Ureter (tissue), 1 donor: ENCODE measurements around the gene INMT. TPM values are rescaled to one million over a fixed set of nuclear protein-coding genes. Genes with fewer than 3 reads are reported as not detected.
"Not testable (repeated sequence)": the region's sequence is repeated elsewhere in the genome, so short reads cannot be mapped to it uniquely, and the experiment has no call there.

Experiments
- DNase-seq: peaks from one replicate; pipeline ENCODE4 v3.0.0-alpha.2; 2020; ENCODE audit warnings: low spot score
- total RNA-seq: library from RNA; stranded (reverse); gene quantifications from one replicate; pipeline ENCODE4 v1.2.4, GENCODE V29; 2023
- donor health status: DM: yes; HTN: yes; CAD: no.

The INMT gene
- total RNA-seq = 31.4 TPM

DNA sequence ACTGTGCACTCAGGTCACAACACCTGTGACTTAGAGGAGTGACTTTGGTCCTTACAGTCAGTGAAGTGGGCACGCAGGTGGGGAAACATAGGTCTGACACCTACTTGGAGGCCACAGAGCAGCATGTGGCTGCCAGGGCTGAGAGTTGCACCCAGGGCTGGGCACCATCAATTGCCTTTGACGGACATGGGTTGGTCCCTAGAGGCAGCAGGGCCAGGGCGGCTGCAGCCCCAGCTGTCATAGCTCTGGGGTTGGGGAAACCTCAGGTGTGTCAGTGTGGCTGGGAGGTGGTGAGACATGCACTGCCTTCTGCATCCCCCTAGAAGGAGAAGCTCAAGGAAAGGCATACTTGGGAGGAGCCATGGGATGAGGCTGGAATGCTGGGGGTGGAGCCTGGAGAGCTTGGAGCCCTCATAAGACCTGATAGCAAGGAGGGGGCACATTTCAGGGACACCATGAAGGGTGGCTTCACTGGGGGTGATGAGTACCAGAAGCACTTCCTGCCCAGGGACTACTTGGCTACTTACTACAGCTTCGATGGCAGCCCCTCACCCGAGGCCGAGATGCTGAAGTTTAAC lies at the start of gene INMT:
TSS of gene INMT (plus strand) at position 440 of the 578 bp plus-strand sequence. CDS start at position 456, 16 bp downstream.
- DNase-seq = no peak

- no peak for DNase-seq
Measured at GRCh38 chr7:30702200-30702599, 49.7 kb upstream of the INMT start.

DNA sequence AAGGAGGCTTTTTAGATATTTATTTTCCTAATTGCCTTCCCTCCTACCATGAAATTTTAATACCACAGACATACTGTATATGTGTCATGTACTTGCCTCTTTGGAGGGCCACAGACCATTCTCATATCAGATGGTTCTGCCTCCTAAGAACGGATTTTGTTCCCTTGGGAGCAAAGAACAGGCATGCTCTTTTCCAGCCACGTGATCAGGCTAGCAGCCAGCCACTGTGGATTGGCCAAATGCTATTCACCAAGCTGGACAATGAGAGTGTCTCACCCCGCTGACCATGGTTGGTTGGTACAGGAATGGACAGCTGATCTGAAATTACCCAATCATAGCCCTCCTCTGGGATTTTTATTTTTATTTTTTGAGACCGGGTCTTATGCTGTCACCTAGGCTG lies 48.2 kb upstream of the INMT start:
- DNase-seq = no peak

GRCh38 chr7:30705008-30705407 lies 46.9 kb upstream of the INMT start:
- no peak for DNase-seq

DNA sequence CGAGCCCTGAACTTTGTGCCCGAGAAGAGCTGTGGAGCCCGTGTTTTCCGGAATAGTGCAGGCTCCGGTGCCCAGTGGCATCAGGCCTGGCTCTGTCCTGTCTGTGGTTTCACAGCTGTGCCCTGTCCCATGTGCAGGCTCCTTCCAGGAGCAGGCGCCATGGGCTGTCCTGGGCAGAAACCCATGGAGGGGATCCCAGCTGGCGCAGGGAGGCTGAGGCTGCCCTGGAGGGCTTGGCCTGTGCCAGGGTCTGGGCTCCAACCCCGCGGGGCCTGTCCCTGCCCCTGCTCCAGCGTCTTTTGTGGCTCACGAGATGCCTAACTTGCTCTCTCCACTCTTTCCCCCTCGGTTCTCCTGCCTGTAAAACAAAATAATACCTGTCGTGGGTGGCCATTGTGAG lies 46.3 kb upstream of the INMT start:
- DNase-seq = no peak

- DNase-seq = no peak
Measured at GRCh38 chr7:30706316-30706715, 45.6 kb upstream of the INMT start.

GRCh38 chr7:30706908-30707307 lies 45.0 kb upstream of the INMT start:
- DNase-seq = no peak

- no peak for DNase-seq
Measured at GRCh38 chr7:30707391-30708357, 44.3 kb upstream of the INMT start.

- DNase-seq = no peak
Measured at GRCh38 chr7:30708412-30708811, 43.5 kb upstream of the INMT start.

DNA sequence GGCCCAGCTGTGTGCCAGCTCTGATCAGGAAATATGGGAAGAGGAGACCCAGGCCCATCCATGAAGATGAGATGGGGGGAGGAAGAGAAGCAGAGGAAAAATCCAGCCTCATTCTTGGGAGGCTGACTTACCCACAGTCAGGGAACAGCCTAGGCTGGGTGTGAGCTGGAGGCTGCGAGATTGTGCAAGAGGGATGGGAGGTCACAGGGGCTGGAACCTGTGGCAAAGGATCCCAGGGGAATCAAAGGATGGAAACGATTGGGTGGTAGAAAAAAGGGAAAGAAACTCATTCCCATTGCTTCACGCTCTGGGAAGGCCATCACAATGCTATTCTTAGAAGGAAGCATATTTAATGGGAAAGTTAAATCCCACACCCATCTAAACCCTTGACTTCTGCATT lies 43.0 kb upstream of the INMT start:
- DNase-seq = no peak

DNA sequence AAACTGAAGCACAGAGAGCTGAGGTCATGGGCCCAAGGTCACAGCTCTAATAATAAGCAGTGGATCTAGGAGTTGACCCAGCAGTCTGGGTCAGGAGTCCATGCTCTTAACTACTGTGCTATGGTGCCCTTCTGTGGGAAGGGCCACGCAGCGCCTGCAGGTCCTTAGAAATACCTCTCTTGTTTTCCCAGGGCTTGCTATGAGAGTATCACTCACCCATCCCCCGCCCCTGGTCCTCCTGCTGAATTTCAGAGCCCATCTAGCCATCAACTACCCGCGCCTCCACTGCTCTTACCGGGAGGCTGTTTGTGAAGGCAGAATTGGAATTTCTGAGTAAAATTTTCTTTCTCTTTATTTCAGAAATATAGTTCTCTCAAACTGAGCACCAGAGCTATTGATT lies 42.4 kb upstream of the INMT start:
- no peak for DNase-seq

DNA sequence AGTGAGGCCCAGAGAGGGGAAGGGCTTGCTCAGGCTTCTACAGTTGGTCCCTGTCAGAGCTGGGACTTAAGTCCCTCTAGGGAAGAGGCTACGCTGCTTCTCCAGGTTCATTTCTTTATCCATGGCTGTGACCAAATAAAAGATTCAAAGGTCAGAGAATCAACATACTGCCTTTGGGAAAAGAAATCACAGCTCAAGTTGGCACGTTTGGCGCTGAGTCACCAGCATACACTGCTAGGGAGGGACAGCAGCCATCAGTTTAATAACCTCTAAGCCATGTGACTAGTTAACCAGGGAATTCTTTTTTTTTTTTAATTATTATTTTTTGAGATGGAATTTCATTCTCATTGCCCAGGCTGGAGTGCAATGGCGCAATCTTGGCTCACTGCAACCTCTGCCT lies 41.3 kb upstream of the INMT start:
- no peak for DNase-seq

DNA sequence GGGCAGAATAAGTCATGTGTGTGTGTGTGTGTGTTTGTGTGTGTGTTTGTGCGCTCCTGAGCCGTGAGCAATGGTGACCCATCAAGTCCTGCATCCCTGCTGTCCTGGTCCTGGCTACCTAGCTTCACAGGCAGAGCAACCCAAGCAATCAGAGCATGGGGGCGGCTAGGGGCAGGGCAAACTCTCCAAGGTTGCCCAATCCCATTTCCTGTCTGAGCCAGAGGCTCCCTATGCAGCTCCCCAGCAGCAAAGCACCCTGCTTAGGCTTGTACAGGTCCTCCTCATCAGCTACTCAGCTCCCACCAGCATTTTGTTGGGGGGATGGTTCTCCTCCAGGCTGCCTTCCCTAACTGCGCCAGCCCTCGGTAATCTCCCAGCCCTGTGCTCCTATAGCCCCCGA lies 38.5 kb upstream of the INMT start:
- DNase-seq = no peak

- no peak for DNase-seq
Measured at GRCh38 chr7:30714129-30714528, 37.8 kb upstream of the INMT start.

GRCh38 chr7:30717181-30717580 lies 34.8 kb upstream of the INMT start:
- no peak for DNase-seq

- DNase-seq = not testable (repeated sequence)
Measured at GRCh38 chr7:30719434-30719833, 32.5 kb upstream of the INMT start.

DNA sequence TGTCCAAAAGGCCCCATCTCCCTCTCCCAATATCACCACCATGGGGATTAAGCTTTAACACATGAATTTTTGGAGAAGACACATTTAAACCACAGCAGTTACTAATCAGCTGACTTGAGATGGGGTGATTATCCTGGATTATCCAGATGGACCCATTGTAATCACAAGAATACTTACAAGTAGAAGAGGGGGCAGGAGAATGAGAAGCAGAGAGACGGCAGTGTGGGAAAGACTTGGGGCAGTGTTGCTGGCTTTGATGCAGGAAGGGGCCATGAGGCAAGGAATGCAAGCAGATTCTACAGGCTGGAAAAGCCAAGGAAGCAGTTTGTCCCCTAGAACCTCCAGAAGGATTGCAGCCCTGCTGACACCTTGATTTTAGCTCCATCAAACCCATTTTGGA lies 30.7 kb upstream of the INMT start:
- no peak for DNase-seq

- DNase-seq = no peak
Measured at GRCh38 chr7:30722187-30722586, 29.7 kb upstream of the INMT start.

DNA sequence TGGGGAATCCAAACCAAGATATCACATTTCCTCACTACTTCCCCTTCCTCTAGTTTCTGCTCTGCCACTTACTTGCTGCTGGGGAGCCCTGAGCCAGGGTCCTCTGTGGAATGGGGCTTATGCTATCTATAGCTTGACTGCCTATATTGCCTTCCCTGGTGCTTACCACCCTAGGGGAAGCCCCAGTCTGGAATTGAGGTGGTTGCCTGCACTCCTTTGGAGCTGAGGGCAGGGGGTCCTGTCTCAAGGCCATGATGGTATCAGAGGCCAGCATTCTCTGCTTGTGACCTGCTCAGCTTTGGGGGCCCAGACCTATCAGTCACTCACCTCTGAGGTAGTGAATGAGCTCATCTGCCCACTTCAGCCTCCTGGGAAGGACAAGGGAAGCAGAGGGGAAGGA lies 29.3 kb upstream of the INMT start:
- no peak for DNase-seq

GRCh38 chr7:30723776-30724175 lies 28.2 kb upstream of the INMT start:
- no peak for DNase-seq

DNA sequence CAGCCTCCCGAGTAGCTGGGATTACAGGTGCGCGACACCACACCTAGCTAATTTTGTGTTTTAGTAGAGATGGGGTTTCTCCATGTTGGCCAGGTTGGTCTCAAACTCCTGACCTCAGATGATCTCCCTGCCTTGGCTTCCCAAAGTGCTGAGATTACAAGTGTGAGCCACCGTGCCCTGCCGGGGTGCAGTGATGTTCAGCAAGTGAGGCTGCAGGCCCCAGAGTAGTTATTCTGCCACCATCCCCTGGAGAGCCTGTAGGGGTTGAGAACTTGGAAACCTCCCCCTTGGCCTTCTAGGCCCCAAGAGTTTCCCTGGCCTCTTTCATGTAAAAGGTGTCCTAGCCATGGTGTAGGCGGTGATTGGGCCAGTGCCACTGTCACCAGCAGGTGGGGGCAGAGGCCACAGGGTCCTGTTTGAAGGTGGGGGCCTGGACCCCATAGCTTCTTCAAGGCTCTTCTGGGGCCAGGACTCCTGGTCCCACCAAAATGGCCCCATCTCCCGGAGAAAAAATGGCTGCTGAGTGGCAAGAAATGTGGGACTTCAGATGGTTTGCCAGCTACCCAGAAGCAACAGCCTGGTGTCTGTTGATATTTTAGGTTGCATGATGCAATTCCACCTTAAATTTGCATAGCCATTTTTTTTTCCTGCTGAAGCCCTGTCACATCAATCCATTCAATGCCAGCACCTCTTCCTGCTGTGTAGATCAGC lies 25.5 kb upstream of the INMT start:
- DNase-seq = no peak

- no peak for DNase-seq
Measured at GRCh38 chr7:30727061-30727945, 24.6 kb upstream of the INMT start.
